ENCODE measurements around the gene KANSL1L. TPM values are rescaled to one million over a fixed set of nuclear protein-coding genes. Genes with fewer than 3 reads are reported as not detected.

KANSL1L gene
- total and polyA plus RNA-seq, 9 of the 15 experiments (the other 6 are each of a cell fraction or from before 2014, with no cell fraction given) = 1.3 to 6.7 (median 2.4) TPM

GRCh38 chr2:210007895-210008294 is 163.3 kb downstream of the KANSL1L start (continued):
- TF ChIP-seq PBX2 (CRISPR knock-in tag; IDR thresholded peaks at IDR 0.05; ENCODE audit: low read depth) (no peak), PBX2 (tag; conservative IDR thresholded peaks at IDR 0.05; ENCODE audit: low read depth) (peak; percentile 81), DIDO1 (tag; IDR thresholded peaks at IDR 0.05; ENCODE audit: low read depth) (no peak), COPS2 (conservative IDR thresholded peaks at IDR 0.05) (no peak), SRSF7 (optimal IDR thresholded peaks at IDR 0.05; ENCODE audit: low read depth, low read length) (no peak), E4F1 (CRISPR knock-in tag; IDR thresholded peaks at IDR 0.05; ENCODE audit: borderline replicate concordance) (no peak), FOXK2 (conservative IDR thresholded peaks at IDR 0.05 in 1 of 2, IDR thresholded peaks at IDR 0.05 in 1 of 2; ENCODE audit: low read depth in 2 of 2) (no peak), NFIC (IDR thresholded peaks at IDR 0.05) (no peak), MEIS2 (IDR thresholded peaks at IDR 0.05; ENCODE audit: partially characterized antibody) (peak; percentile 43), HMGXB4 (CRISPR knock-in tag; IDR thresholded peaks at IDR 0.05) (no peak)

Measured in K562 (cell line).